Endothelial cell (in vitro differentiated cells): Measurements from ENCODE around the gene TBX4. TPM values are rescaled to one million over a fixed set of nuclear protein-coding genes. Genes with fewer than 3 reads are reported as not detected.

Experiments used
- DNase-seq: peaks from one replicate; pipeline ENCODE4 v3.0.0; 2021; ENCODE audit warnings: low spot score
- H3K27ac Mint-ChIP-seq: one replicate; pipeline ENCODE4 v1.8.0; 2021; ENCODE audit warnings: mixed read lengths, inconsistent platforms; ENCODE audit not compliant: unreplicated experiment
- H3K27me3 Mint-ChIP-seq: one replicate; pipeline ENCODE4 v1.8.0; 2021; ENCODE audit warnings: mild to moderate bottlenecking, moderate library complexity, mixed read lengths, inconsistent platforms; ENCODE audit not compliant: unreplicated experiment
- H3K36me3 Mint-ChIP-seq: one replicate; pipeline ENCODE4 v1.8.0; 2021; ENCODE audit warnings: mild to moderate bottlenecking, low read depth, mixed read lengths, inconsistent platforms; ENCODE audit not compliant: unreplicated experiment
- H3K4me1 Mint-ChIP-seq: one replicate; pipeline ENCODE4 v1.8.0; 2021; ENCODE audit warnings: mild to moderate bottlenecking, mixed read lengths, inconsistent platforms; ENCODE audit not compliant: unreplicated experiment
- H3K4me3 Mint-ChIP-seq: one replicate; pipeline ENCODE4 v1.8.0; 2021; ENCODE audit warnings: mild to moderate bottlenecking, mixed read lengths, inconsistent platforms; ENCODE audit not compliant: unreplicated experiment
- H3K9me3 Mint-ChIP-seq: one replicate; pipeline ENCODE4 v1.8.0; 2021; ENCODE audit warnings: mixed read lengths, inconsistent platforms; ENCODE audit not compliant: unreplicated experiment
- CTCF ChIP-seq: fragments of 200-600 bp; sonication (generic); IDR thresholded peaks from one replicate; pipeline ENCODE4 v1.5.0; 2021; ENCODE audit warnings: antibody characterized with exemption; ENCODE audit not compliant: unreplicated experiment
- total RNA-seq: library from RNA; stranded (reverse); fragmentation: NEBNext Ultra II Directional; extraction: Animal tissue kit (Norgen Biotek cat#: 25700); gene quantifications from one replicate; pipeline ENCODE4 v1.2.1, GENCODE V29; 2021; ENCODE audit not compliant: unreplicated experiment

The TBX4 gene
- total RNA-seq, 1 donor from 2014 or later: 1.1 TPM

GRCh38 chr17:61484174-61484573 is 32.0 kb downstream of the TBX4 start:
- TF ChIP-seq CTCF: no peak
- H3K27ac Mint-ChIP-seq: no peak overlapping the region
- no peak for DNase-seq
- peaks cover 4% of the 10 kb centered on the region for H3K27me3 Mint-ChIP-seq
- peaks cover 4% of the 10 kb centered on the region for H3K4me1 Mint-ChIP-seq
- no peaks in the 10 kb centered on the region for H3K36me3 Mint-ChIP-seq
- H3K9me3 Mint-ChIP-seq: no peaks in the 10 kb centered on the region
- no peak overlapping the region for H3K4me3 Mint-ChIP-seq

GRCh38 chr17:61485067-61485775 is 33.0 kb downstream of the TBX4 start:
- Mint-ChIP-seq H3K27me3 (peaks cover 1% of the 10 kb centered on the region), H3K9me3 (no peaks in the 10 kb centered on the region), H3K4me1 (peaks cover 4% of the 10 kb centered on the region), H3K27ac (no peak overlapping the region), H3K4me3 (no peak overlapping the region), H3K36me3 (no peaks in the 10 kb centered on the region)
- DNase-seq: no peak
- no peak for TF ChIP-seq CTCF

- no peaks in the 10 kb centered on the region for H3K36me3 Mint-ChIP-seq
- no peak overlapping the region for H3K4me3 Mint-ChIP-seq
- H3K27me3 Mint-ChIP-seq: no peaks in the 10 kb centered on the region
- peaks cover 4% of the 10 kb centered on the region for H3K4me1 Mint-ChIP-seq
- no peak for TF ChIP-seq CTCF
- H3K27ac Mint-ChIP-seq: no peak overlapping the region
- no peaks in the 10 kb centered on the region for H3K9me3 Mint-ChIP-seq
- DNase-seq: no peak
Measured at GRCh38 chr17:61486135-61487120, 34.2 kb downstream of the TBX4 start.

- no peak for DNase-seq
- no peak overlapping the region for H3K27ac Mint-ChIP-seq
- H3K36me3 Mint-ChIP-seq: no peaks in the 10 kb centered on the region
- peaks cover 4% of the 10 kb centered on the region for H3K4me1 Mint-ChIP-seq
- no peaks in the 10 kb centered on the region for H3K9me3 Mint-ChIP-seq
- H3K27me3 Mint-ChIP-seq: no peaks in the 10 kb centered on the region
- TF ChIP-seq CTCF: no peak
- H3K4me3 Mint-ChIP-seq: no peak overlapping the region
Measured at GRCh38 chr17:61487161-61487988, 35.2 kb downstream of the TBX4 start.
